Hindlimb muscle (tissue), 1 donor: ENCODE data around the gene ZSWIM1. TPM values are rescaled to one million over a fixed set of nuclear protein-coding genes. Genes with fewer than 3 reads are reported as not detected.

ENCODE experiments used
- DNase-seq: peaks from one replicate; pipeline ENCODE4 v3.0.0-alpha.2; 2013
- polyA plus RNA-seq: library from polyadenylated mRNA; unstranded; fragments of 120-200 nt; gene quantifications from one replicate; pipeline ENCODE4 v1.2.1, GENCODE V29; 2013; ENCODE audit not compliant: insufficient read length

ZSWIM1 gene
- 11.9 TPM for polyA plus RNA-seq

GRCh38 chr20:45880988-45881788 lies at the start of gene ZSWIM1:
Gene ZSWIM1, plus strand, starts transcription at chr20:45881227. Its CDS starts 1,366 bp downstream, at chr20:45882593.
- DNase-seq, result peak; percentile 100

- DNase-seq, result no peak
These were observed 48.4 kb upstream of the ZSWIM1 start for GRCh38 chr20:45832619-45833018.

GRCh38 chr20:45833030-45833882 lies 47.8 kb upstream of the ZSWIM1 start, which contains the start of gene SNX21:
Gene SNX21, plus strand, starts transcription at chr20:45833799. Its CDS starts 121 bp downstream, at chr20:45833920.
- DNase-seq, result peak; percentile 82

GRCh38 chr20:45833883-45834796 lies 46.9 kb upstream of the ZSWIM1 start:
- DNase-seq, result peak; percentile 88

GRCh38 chr20:45834797-45835161 lies 46.2 kb upstream of the ZSWIM1 start:
- DNase-seq, result no peak

- DNase-seq, result no peak
These were observed 45.7 kb upstream of the ZSWIM1 start for GRCh38 chr20:45835329-45835765.

GRCh38 chr20:45835825-45836224 lies 45.2 kb upstream of the ZSWIM1 start:
- DNase-seq, result no peak

GRCh38 chr20:45836841-45837240 lies 44.2 kb upstream of the ZSWIM1 start:
- no peak for DNase-seq

- DNase-seq, result no peak
These were observed 40.3 kb upstream of the ZSWIM1 start for GRCh38 chr20:45840700-45841198.

GRCh38 chr20:45841407-45842129 lies 39.5 kb upstream of the ZSWIM1 start:
- DNase-seq, result no peak

GRCh38 chr20:45842169-45842812 lies 38.7 kb upstream of the ZSWIM1 start:
- DNase-seq, result no peak

GRCh38 chr20:45843506-45843905 lies 37.5 kb upstream of the ZSWIM1 start:
- DNase-seq, result no peak

GRCh38 chr20:45845452-45845851 lies 35.6 kb upstream of the ZSWIM1 start:
- no peak for DNase-seq

GRCh38 chr20:45848421-45848820 lies 32.6 kb upstream of the ZSWIM1 start:
- DNase-seq, result no peak

- DNase-seq, result no peak
These were observed 32.0 kb upstream of the ZSWIM1 start for GRCh38 chr20:45848969-45849582.

GRCh38 chr20:45850238-45850637 lies 30.8 kb upstream of the ZSWIM1 start:
- DNase-seq, result no peak

GRCh38 chr20:45850926-45851325 lies 30.1 kb upstream of the ZSWIM1 start:
- DNase-seq, result no peak

- DNase-seq, result no peak
These were observed 29.5 kb upstream of the ZSWIM1 start for GRCh38 chr20:45851501-45851900.

GRCh38 chr20:45852326-45852725 lies 28.7 kb upstream of the ZSWIM1 start:
- DNase-seq, result no peak

GRCh38 chr20:45853484-45853883 lies 27.5 kb upstream of the ZSWIM1 start:
- no peak for DNase-seq
